AG04450 (cell line): Measurements from ENCODE around the gene TNFSF9. TPM values are rescaled to one million over a fixed set of nuclear protein-coding genes. Genes with fewer than 3 reads are reported as not detected.
"Not testable (repeated sequence)": the region's sequence is repeated elsewhere in the genome, so short reads cannot be mapped to it uniquely, and the experiment has no call there.

ENCODE experiments used
- CTCF ChIA-PET: fragments of 300-600, 350-600 bp; formaldehyde crosslinking; extraction: SDS; loops from one replicate; lab custom pipeline; 2022; ENCODE audit warnings: antibody characterized with exemption, inconsistent platforms; lab: Charles Lee
- POLR2A ChIA-PET: fragments of 350-600 bp; formaldehyde crosslinking; extraction: SDS; loops from one replicate; lab custom pipeline; 2021; ENCODE audit warnings: antibody characterized with exemption, inconsistent platforms; lab: Yijun Ruan, JAX
- DNase-seq: peaks from one replicate; pipeline ENCODE4 v3.0.0-alpha.2; 2011; ENCODE audit warnings: low read depth, low spot score
- H3K27ac ChIP-seq: one replicate; pipeline ENCODE4 v1.5.1; 2012; ENCODE audit warnings: low read depth, low read length, control low read depth
- H3K27me3 ChIP-seq: one replicate; pipeline ENCODE4 v1.6.0; 2012; ENCODE audit warnings: low read length; ENCODE audit not compliant: control insufficient read depth, insufficient read depth
- H3K4me3 ChIP-seq: 2 replicates; pipeline ENCODE4 v1.5.1; 2011; ENCODE audit warnings: mild to moderate bottlenecking, low read depth, low read length, control low read depth
- H3K9me3 ChIP-seq: 2 replicates; pipeline ENCODE4 v1.5.1; 2012; ENCODE audit warnings: low read length; ENCODE audit not compliant: control insufficient read depth, insufficient read depth
- polyA plus RNA-seq: library from polyadenylated mRNA; depleted of rRNA; stranded (reverse); fragments of >200 nt; gene quantifications from 2 replicates; pipeline ENCODE4 v1.2.3, GENCODE V29; 2011
- TF ChIP-seq, protein P1 (sequence below): IDR thresholded peaks from 2 replicates; pipeline ENCODE4 v1.5.1; 2011; ENCODE audit warnings: low read depth, low read length, control low read depth, inconsistent platforms

TNFSF9 gene
- polyA plus RNA-seq, 1 experiment: 0.14 TPM

DNA sequence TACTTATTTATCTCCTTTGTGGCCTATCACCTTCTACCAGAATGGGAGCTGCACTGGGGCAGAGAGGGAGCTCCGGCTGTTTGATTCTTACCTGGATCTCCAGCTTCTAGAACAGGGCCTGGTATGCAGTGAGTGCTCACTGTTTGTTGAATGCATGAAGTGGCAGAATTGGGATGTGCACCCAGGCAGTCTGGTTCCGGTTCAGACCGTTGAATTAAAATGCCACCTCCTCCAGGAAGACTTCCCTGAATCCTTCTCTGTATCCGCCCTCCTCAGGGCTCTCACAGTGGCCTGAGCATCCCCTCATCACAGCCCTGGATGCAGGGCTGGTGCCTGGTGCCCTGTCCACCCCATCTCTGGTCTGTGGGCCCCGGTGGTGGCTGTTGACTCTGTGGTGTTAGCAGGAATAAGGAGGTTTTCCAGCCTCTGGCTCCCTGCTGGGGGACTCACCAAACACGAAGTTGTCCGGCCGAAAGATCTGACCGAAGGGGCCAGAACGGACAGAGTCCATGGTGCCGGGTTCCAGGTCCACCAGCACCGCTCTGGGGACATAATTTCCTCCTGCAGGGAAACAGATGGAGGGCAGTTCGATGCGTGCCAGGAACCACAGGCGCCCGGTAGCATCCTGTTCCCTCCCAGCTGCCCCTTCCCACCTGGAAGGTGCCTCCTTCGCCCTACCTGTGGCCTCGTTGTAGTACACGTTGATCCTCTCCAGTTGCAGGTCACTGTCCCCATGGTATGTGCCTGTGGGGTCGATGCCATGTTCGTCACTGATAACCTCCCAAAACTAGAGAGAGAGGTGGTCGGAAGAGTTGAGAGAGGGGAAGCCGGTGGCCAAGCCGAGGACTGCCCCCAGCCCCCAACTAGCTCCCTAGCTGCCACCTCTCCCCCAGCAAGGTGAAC, 29.7 kb upstream of the TNFSF9 start:
- H3K4me3 ChIP-seq: no peak overlapping the region
- CTCF ChIA-PET: interaction anchor here (1.5 kb wide), 1 partner anchor 16 kb away, joined by 9 read pairs; no protein-coding TSS in a partner anchor
- H3K27me3 ChIP-seq: peaks cover 17% of the 10 kb centered on the region
- H3K27ac ChIP-seq: no peak overlapping the region
- H3K9me3 ChIP-seq: no peaks in the 10 kb centered on the region
- no peak for DNase-seq
- POLR2A ChIA-PET: no interaction called here
- TF ChIP-seq, protein P1, sequence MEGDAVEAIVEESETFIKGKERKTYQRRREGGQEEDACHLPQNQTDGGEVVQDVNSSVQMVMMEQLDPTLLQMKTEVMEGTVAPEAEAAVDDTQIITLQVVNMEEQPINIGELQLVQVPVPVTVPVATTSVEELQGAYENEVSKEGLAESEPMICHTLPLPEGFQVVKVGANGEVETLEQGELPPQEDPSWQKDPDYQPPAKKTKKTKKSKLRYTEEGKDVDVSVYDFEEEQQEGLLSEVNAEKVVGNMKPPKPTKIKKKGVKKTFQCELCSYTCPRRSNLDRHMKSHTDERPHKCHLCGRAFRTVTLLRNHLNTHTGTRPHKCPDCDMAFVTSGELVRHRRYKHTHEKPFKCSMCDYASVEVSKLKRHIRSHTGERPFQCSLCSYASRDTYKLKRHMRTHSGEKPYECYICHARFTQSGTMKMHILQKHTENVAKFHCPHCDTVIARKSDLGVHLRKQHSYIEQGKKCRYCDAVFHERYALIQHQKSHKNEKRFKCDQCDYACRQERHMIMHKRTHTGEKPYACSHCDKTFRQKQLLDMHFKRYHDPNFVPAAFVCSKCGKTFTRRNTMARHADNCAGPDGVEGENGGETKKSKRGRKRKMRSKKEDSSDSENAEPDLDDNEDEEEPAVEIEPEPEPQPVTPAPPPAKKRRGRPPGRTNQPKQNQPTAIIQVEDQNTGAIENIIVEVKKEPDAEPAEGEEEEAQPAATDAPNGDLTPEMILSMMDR: no peak

DNA sequence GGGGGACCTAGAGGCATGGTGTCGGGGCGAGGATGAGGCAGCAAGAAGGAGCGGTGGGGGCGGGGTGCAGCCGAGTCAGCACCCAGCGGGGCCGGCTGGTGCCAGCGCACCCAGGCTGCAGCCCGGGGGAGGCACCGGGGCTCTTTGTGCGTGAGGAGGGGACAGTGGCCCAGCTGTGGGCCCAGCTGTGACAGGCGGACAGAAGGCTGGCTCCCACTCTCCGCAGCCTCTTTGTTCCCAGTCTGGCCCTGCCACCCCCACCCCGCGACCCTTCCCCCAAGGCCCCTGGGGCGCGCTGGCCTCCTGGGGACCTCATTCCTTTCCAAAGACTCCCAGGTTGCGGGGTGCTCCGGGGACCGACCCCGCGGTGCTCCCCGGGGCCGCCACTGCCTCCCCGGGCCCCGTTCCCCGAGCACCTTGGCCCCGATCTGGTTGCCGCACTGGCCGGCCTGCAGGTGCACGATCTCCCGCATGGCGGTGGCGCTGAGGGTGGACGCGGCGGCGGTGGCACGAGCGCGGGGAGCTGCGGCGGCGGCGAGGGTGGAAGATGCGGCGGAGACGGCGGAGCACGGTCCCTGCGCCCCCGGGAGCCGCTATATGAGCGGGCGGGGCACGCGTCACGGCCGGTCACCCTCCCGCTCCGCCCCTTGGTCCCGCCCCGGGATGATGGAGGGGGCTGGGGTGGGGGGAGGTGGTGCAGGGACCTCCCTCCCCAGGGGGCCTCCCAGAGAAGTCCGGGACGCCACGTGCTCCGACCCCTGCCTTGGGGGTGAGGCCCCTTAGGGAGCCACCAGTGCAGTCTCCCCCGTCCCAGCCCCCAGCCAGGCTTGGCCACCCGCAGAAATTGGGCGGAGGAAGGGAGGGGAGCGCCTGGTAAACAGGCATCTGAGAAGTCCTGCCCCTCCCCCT, 28.8 kb upstream of the TNFSF9 start, which contains the start of gene TUBB4A:
Gene TUBB4A (minus strand): TSS at position 570 of the 909 bp plus-strand sequence. CDS start 97 bp downstream, at position 473.
- Histone ChIP-seq H3K27ac (no peak within 1 kb of the TSS), H3K4me3 (no peak within 1 kb of the TSS), H3K27me3 (peaks cover 17% of the 10 kb centered on the region), H3K9me3 (no peaks in the 10 kb centered on the region)
- ChIA-PET CTCF (no interaction called here), POLR2A (no interaction called here)
- no peak for DNase-seq
- TF ChIP-seq, protein P1: no peak

DNA sequence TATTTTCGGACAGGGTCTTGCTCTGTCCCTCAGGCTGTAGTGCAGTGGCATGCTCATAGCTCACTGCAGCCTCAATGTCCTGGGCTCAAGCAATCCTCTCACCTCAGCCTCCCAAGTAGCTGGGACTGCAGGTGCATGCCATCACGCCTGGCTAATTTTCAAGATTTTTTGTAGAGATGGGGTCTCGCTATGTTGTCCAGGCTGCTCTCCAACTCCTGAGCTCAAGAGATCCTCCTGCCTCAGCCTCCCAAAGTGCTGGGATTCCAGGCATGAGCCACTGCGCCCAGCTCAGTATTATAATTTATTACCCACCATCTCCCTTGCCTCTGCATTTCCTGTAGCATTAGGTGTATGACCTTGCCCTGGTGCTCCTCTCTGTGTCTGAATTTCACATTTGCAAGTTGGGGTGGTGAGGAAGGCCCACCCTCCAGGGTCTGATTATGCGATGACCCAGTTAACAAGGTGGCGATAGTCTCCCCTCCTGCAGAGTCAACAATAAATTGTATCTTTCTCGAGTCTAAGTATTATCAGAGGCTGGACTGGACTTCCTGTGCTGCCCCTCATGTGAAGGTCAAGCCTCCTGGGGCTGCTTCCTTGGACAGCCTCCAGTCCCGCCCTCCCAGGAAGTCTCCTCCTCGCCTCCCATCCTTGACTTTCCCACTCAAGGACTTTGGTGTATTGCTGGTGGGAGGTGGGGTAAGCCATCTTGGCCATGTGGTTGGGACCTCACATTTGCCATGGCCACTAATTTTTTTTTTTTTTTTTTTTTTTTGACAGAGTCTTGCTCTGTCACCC, 27.2 kb upstream of the TNFSF9 start:
- ChIA-PET CTCF (interaction anchor here (0.8 to 1.1 kb wide), 2 partner anchors 13 kb away, joined by 3 to 4 read pairs; no protein-coding TSS in a partner anchor), POLR2A (interaction anchor here (0.6 kb wide), 1 partner anchor 361 kb away, joined by 3 read pairs; no protein-coding TSS in a partner anchor)
- no peaks in the 10 kb centered on the region for H3K9me3 ChIP-seq
- no peak for DNase-seq
- TF ChIP-seq, protein P1: no peak
- no peak overlapping the region for H3K4me3 ChIP-seq
- no peak overlapping the region for H3K27ac ChIP-seq
- peaks cover 17% of the 10 kb centered on the region for H3K27me3 ChIP-seq

DNA sequence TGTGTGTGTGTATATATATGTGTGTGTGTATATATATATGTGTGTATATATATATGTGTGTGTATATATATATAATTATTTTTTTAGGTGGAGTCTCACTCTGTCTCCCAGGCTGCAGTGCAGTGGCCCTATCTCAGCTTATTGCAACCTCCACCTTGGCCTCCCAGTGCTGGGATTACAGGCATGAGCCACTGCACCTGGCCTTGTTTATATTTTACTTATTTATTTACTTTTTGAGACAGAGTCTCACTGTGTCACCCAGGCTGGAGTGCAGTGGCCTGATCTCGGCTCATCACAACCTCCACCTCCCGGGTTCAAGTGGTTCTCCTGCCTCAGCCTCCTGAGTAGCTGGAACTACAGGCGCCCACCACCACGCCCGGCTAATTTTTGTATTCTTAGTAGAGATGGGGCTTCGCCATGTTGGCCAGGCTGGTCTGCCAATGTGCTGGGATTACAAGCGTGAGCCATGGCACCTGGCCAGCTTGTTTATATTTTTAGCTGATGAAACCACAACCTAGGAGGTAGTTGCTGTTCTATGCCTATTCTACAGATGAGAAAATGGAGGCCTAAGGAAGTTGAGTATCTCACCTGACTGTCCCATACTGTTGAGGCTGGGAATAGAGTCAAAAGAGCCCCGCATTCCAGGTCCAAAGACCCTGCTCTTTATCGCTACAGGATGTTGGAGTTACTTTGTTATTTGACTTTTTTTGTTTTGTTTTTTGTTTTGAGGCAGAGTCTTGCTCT, 22.6 kb upstream of the TNFSF9 start:
- POLR2A ChIA-PET, H3K27ac ChIP-seq, H3K9me3 ChIP-seq, H3K4me3 ChIP-seq, H3K27me3 ChIP-seq, DNase-seq: not testable (repeated sequence)
- CTCF ChIA-PET: interaction anchor here (1.2 kb wide), 1 partner anchor 355 kb away, joined by 6 read pairs; no protein-coding TSS in a partner anchor
